Kidney epithelial cell (primary cell): Measurements from ENCODE around the gene CTBP2. TPM values are rescaled to one million over a fixed set of nuclear protein-coding genes. Genes with fewer than 3 reads are reported as not detected.
"Not testable (repeated sequence)": the region's sequence is repeated elsewhere in the genome, so short reads cannot be mapped to it uniquely, and the experiment has no call there.

ENCODE experiments used
- DNase-seq: peaks from one replicate; pipeline ENCODE4 v3.0.0-alpha.2; 2010; ENCODE audit warnings: low read depth
- H3K27me3 ChIP-seq: 2 replicates; pipeline ENCODE4 v1.6.0; 2011; ENCODE audit warnings: low read length; ENCODE audit not compliant: control insufficient read depth, insufficient read depth
- H3K36me3 ChIP-seq: 2 replicates; pipeline ENCODE4 v1.5.1; 2011; ENCODE audit warnings: low read length; ENCODE audit not compliant: control insufficient read depth, insufficient read depth
- H3K4me3 ChIP-seq: 2 replicates; pipeline ENCODE4 v1.5.1; 2011; ENCODE audit warnings: low read depth, mild to moderate bottlenecking, control low read depth, low read length
- total RNA-seq: library from RNA; depleted of rRNA; stranded (reverse); fragments of >200 nt; gene quantifications from 2 replicates; pipeline ENCODE4 v1.2.3, GENCODE V29; 2015
- TF ChIP-seq, protein P1 (sequence below): IDR thresholded peaks from 2 replicates; pipeline ENCODE4 v1.5.1; 2011; ENCODE audit warnings: mild to moderate bottlenecking, moderate library complexity, low read length, control low read depth, inconsistent platforms; ENCODE audit not compliant: insufficient read depth, poor library complexity, severe bottlenecking

The CTBP2 gene
- total RNA-seq, 1 donor from 2014 or later: 136 TPM

DNA sequence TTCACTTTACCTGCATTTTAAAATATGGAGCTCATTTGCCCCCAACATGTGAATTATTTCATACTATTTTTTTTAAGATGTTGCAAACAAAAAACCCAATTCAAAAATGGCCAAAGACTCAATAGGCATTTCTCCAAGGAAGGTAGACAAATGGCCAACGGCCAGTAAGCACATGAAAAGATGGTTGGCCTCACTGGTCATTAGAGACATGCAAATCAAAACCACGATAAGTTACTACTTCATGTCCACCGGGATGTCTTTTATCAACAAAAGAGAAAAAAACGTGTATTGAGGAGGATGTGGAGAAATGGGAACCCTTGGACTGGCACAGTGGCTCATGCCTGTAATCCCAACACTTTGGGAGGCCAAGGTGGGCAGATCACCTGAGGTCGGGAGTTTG is 3.4 kb upstream of the CTBP2 start:
- Histone ChIP-seq H3K27me3 (no peaks in the 10 kb centered on the region), H3K36me3 (no peaks in the 10 kb centered on the region), H3K4me3 (no peak overlapping the region)
- TF ChIP-seq, protein P1, sequence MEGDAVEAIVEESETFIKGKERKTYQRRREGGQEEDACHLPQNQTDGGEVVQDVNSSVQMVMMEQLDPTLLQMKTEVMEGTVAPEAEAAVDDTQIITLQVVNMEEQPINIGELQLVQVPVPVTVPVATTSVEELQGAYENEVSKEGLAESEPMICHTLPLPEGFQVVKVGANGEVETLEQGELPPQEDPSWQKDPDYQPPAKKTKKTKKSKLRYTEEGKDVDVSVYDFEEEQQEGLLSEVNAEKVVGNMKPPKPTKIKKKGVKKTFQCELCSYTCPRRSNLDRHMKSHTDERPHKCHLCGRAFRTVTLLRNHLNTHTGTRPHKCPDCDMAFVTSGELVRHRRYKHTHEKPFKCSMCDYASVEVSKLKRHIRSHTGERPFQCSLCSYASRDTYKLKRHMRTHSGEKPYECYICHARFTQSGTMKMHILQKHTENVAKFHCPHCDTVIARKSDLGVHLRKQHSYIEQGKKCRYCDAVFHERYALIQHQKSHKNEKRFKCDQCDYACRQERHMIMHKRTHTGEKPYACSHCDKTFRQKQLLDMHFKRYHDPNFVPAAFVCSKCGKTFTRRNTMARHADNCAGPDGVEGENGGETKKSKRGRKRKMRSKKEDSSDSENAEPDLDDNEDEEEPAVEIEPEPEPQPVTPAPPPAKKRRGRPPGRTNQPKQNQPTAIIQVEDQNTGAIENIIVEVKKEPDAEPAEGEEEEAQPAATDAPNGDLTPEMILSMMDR: no peak
- DNase-seq: no peak

DNA sequence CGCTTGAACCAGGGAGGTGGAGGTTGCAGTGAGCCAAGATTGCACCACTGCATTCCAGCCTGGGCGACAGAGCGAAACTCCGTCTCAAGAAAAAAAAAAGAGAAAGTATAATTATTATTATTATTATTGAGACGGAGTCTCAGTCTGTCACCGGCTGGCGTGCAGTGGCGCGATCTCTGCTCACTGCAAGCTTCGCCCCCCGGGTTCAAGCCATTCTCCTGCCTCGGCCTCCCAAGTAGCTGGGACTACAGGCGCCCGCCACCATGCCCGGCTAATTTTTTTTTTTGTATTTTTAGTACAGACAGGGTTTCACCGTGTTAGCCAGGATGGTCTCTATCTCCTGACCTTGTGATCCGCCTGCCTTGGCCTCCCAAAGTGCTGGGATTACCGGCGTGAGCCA is 2.9 kb upstream of the CTBP2 start:
- not testable (repeated sequence) for H3K27me3 ChIP-seq

DNA sequence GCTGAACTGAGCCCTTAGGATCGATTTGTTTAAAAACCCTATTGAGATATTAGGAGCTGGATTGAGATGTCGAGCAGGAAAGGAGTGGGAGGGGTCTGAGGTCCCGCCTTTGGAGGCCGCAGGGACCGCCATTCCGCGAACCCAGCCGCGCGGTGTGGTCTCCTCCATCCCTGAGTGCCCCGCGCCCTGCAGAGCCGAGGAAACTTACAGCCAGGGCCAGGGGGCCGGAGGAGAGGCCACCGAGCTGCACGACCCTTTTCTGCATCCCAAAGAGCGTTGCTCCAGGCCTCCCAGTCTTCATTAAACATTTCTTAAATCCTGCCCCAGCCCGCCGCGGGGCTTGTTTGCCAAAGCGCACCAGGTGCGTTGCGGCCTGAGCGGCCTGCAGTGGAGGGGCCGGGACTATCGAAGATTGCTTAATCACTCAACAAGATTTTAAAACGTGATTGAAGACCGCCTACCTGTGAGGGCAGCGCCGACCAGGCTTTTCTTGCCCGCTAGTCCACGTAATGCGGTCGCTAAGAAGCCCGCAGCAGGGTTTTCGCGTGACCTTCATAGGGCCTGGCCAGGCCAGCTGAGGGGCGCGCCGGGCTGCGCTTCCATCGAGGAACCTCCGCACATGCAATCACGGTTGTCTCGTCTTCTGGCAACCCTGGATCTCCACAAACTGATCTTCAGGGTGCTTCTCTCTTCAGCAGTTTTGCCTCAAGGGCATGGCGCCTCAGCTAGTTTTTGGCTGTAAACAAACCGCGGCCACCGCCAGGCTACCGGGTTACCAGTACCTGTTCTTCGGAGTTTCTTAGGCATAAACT is 2.0 kb upstream of the CTBP2 start:
- no peak for DNase-seq
- H3K4me3 ChIP-seq: peak overlapping the region; percentile 82
- H3K36me3 ChIP-seq: no peaks in the 10 kb centered on the region
- H3K27me3 ChIP-seq: no peaks in the 10 kb centered on the region
- TF ChIP-seq, protein P1: no peak

More for the DNA sequence above, 2.9 kb upstream of the CTBP2 start:
- DNase-seq, H3K36me3 ChIP-seq, H3K4me3 ChIP-seq: not testable (repeated sequence)

DNA sequence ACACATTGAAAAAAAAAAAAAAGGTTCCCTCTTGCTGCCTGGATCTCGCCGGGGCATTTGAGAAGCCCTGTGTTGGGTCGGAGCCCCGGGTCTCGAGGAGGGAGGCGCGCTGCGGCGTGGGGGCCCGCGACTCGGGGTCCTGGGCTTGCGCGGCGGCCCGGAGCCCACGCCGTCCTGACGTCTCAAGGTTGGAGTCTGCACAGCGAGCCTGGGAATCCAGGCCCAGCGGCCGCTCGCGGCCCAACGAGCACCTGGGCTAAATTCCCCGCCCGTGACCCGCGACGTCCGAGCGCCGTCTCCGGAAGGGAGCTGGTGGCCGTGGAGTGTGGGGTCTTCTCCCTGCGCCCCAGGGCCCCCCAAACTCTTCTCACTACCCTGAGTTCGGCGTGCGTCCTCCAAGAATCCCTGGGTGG is 1.4 kb upstream of the CTBP2 start:
- H3K4me3 ChIP-seq: peak overlapping the region; percentile 82
- no peak for DNase-seq
- H3K36me3 ChIP-seq: no peaks in the 10 kb centered on the region
- no peaks in the 10 kb centered on the region for H3K27me3 ChIP-seq
- TF ChIP-seq, protein P1: no peak

DNA sequence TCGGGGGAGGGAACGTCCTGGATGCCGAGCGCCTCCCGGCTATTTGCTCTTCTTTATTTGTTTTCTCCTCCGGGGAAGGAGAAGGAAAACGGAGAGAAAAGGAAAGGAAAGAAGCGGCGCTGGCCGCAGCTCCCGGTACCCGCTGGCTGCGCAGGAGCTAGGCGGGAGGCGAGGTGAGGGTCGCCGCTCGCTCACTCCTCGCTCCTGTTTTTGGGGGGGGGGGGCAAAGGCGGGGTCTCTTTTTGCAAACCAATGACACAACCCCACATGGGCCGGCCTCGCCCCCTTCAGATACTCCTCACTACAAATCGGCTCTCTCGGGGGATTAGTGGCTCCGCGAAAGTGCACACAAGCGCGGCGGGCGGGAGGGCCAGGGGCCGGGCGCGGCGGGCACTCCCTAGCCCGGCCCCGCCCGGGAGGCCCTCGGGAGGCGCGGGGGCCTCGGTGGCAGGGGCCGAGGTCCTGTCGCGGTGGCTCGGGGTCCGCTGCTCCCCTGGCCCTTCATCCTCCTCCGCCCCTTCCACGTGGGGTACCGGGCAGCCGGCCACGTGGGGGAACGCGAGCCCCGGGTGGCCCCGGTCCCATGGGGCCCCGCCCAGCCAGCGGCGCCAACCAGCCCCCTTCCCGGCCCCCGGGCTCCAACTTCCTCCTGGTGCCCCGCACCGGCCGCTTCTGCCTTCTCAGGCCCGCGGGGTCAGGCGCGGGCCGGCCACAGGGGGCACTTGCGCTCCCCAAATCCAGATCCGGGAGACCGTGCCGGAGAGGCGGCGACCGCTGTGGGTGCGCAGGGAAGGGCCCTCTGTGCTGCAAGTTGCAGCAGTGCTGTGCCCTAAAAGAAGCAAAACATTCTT is 718 bp upstream of the CTBP2 start:
- no peaks in the 10 kb centered on the region for H3K36me3 ChIP-seq
- H3K4me3 ChIP-seq: peak overlapping the region; percentile 82
- no peaks in the 10 kb centered on the region for H3K27me3 ChIP-seq
- no peak for DNase-seq
- TF ChIP-seq, protein P1: peak; percentile 43

DNA sequence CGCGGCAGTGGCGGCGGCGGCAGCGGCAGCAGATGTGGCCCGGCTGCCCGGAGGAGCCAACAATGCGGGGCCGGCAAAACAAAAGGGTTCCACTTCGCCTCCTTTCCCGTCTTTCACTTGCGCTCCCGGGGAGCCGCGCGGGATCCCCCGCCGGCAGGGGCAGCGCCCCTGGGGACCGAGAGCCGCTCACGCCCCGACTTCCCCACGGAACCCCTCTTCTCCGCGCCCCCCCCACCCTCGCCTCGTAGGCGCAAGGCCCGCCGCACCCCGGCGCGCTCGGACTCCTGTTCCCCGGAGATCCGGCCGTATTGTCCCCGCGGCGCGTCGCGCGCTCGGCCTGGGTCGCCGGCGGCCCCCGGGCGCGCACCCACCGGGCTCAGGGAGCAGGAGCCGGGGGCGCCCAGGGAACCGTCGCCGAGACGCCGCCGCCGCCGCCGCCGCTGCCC is 854 bp downstream of the CTBP2 start:
- no peak for DNase-seq
- TF ChIP-seq, protein P1: no peak
- Histone ChIP-seq H3K27me3 (no peaks in the 10 kb centered on the region), H3K36me3 (no peaks in the 10 kb centered on the region), H3K4me3 (peak overlapping the region; percentile 82)
